Astrocyte of the cerebellum (primary cell): ENCODE measurements around the gene ATP8A1.

Experiments used
- DNase-seq: peaks from one replicate; pipeline ENCODE4 v3.0.0-alpha.2; 2011; ENCODE audit warnings: low read depth
- H3K4me3 ChIP-seq: 2 replicates; pipeline ENCODE4 v1.5.1; 2011; ENCODE audit warnings: mild to moderate bottlenecking, low read depth, low read length, moderate library complexity
- in situ Hi-C: cut with HindIII; loops from 2 replicates; pipeline ENCODE4 v1.10.0; 2017; ENCODE audit warnings: low sequenced_read_pairs
- TF ChIP-seq, protein P1 (sequence below): IDR thresholded peaks from 2 replicates; pipeline ENCODE4 v1.5.1; 2012; ENCODE audit warnings: low read length, low read depth, moderate library complexity, mild to moderate bottlenecking; ENCODE audit errors: missing control alignments

Gene ATP8A1

DNA sequence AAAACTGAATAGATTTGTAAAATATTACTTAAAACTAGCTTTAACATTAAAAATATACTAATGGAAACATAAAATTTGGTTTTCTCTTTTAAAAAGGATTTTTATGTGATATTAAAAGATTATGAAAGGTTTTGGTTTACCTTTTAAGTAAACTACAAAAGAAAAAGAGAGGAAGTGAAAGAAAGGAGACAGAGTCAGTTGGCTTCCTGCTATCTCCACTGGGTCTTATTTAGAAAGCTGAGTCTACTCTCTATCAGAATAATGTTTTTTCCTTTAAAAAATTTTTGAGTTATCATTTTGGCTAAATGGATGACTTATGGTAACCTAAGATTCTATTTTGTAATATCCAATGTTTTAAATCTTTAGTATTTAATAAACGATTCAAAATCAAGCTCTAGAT, 21.6 kb upstream of the ATP8A1 start:
- DNase-seq = no peak
- in situ Hi-C loops = no loop called here
- TF ChIP-seq, protein P1, sequence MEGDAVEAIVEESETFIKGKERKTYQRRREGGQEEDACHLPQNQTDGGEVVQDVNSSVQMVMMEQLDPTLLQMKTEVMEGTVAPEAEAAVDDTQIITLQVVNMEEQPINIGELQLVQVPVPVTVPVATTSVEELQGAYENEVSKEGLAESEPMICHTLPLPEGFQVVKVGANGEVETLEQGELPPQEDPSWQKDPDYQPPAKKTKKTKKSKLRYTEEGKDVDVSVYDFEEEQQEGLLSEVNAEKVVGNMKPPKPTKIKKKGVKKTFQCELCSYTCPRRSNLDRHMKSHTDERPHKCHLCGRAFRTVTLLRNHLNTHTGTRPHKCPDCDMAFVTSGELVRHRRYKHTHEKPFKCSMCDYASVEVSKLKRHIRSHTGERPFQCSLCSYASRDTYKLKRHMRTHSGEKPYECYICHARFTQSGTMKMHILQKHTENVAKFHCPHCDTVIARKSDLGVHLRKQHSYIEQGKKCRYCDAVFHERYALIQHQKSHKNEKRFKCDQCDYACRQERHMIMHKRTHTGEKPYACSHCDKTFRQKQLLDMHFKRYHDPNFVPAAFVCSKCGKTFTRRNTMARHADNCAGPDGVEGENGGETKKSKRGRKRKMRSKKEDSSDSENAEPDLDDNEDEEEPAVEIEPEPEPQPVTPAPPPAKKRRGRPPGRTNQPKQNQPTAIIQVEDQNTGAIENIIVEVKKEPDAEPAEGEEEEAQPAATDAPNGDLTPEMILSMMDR = no peak
- no peak overlapping the region for H3K4me3 ChIP-seq

- H3K4me3 ChIP-seq = no peak overlapping the region
- TF ChIP-seq, protein P1 = no peak
- no peak for DNase-seq
- in situ Hi-C loops = no loop called here
Measured at GRCh38 chr4:42676066-42676951, 19.4 kb upstream of the ATP8A1 start.

GRCh38 chr4:42673082-42673425, 16.1 kb upstream of the ATP8A1 start:
- TF ChIP-seq, protein P1 = no peak
- H3K4me3 ChIP-seq = no peak overlapping the region
- in situ Hi-C loops = no loop called here
- DNase-seq = no peak

- no peak for DNase-seq
- TF ChIP-seq, protein P1 = no peak
- in situ Hi-C loops = no loop called here
- no peak overlapping the region for H3K4me3 ChIP-seq
Measured at GRCh38 chr4:42672359-42673081, 15.6 kb upstream of the ATP8A1 start.

DNA sequence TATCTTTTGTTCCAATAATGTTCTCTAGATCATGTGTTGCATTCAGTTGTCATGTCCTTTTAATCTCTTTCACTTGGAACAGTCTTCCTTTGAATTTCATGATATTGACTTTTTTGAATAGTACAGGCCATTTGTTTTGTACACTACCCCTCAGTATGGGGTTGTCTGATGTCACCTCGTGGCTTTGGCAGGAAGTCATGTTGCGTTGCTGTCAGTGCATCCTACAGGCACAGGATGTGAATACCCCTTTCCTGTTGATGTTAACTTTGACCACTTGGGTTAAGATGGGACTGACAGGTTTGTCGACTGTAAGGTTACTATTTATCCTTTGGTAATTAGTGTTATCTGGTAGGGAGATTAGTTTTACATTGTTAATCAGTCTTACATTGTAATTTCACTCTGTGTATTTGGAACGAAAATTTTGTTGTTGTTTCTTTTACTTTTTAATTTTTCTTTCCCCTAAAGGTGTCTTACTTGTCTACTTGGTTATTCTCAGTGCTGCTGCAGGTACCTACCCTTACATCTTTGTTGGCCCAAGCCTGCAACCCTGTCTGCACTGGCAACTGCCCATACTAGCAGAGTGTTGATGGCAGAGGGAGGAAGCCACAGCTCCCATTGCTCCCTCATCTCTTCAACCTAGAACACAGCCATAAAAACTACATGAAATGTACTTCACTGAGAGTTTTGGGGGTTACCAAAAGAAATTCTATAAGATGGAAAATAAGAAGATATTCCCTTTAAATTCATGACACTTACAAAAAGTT, 14.7 kb upstream of the ATP8A1 start:
- no peak overlapping the region for H3K4me3 ChIP-seq
- in situ Hi-C loops = no loop called here
- TF ChIP-seq, protein P1 = no peak
- DNase-seq = no peak

DNA sequence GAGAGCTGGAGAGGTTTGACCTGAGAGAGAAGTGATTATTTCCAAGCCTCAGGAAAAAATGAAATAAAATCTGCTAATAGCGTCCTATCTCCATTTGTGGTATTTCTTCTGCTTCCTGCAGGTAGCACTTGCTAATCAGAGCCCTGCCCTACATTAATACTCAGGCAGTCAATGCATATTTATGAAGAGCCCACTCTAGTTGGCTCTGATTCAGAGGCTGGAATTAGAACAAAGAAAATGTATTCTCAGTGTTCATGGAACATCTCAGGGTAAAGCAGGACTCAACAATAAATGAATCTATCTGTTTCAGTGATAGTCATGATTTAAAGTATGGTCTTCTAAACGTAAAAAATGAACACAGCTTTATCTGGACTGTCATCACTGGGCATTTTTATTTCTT, 1.4 kb upstream of the ATP8A1 start:
- in situ Hi-C loops = no loop called here
- DNase-seq = no peak
- TF ChIP-seq, protein P1 = no peak
- no peak overlapping the region for H3K4me3 ChIP-seq
